Activated CD4-positive, alpha-beta T cell treated with anti-CD3 and anti-CD28 coated beads, Interleukin-2, amount 10 ng/mL, durations not matched to agents 24 days and 14 days (primary cell): ENCODE results near the gene GRP. TPM values are rescaled to one million over a fixed set of nuclear protein-coding genes. Genes with fewer than 3 reads are reported as not detected.
"Not testable (repeated sequence)": the region's sequence is repeated elsewhere in the genome, so short reads cannot be mapped to it uniquely, and the experiment has no call there.

ENCODE experiments used
- DNase-seq: peaks from one replicate; pipeline ENCODE4 v3.0.0; 2022
- H3K27ac Mint-ChIP-seq: one replicate; pipeline ENCODE4 v1.8.0; 2022; ENCODE audit warnings: mild to moderate bottlenecking, mixed read lengths
- H3K27me3 Mint-ChIP-seq: one replicate; pipeline ENCODE4 v1.8.0; 2022; ENCODE audit warnings: mixed read lengths
- H3K36me3 Mint-ChIP-seq: one replicate; pipeline ENCODE4 v1.8.0; 2022; ENCODE audit warnings: low read depth, mild to moderate bottlenecking, mixed read lengths
- H3K4me1 Mint-ChIP-seq: one replicate; pipeline ENCODE4 v1.8.0; 2021; ENCODE audit warnings: mixed read lengths
- H3K4me3 Mint-ChIP-seq: one replicate; pipeline ENCODE4 v1.8.0; 2022; ENCODE audit warnings: mild to moderate bottlenecking, moderate library complexity, mixed read lengths
- H3K9me3 Mint-ChIP-seq: one replicate; pipeline ENCODE4 v1.8.0; 2021; ENCODE audit warnings: mixed read lengths
- intact Hi-C: fragments of 100-400 bp; cut with micrococcal nuclease; formaldehyde crosslinking; loops from one replicate; pipeline ENCODE4 v1.15.1; 2023
- total RNA-seq: library from RNA; stranded (reverse); gene quantifications from 2 replicates; pipeline ENCODE4 v1.2.3, GENCODE V29; 2022

GRP gene
- total RNA-seq, 1 donor from 2014 or later = not detected

DNA sequence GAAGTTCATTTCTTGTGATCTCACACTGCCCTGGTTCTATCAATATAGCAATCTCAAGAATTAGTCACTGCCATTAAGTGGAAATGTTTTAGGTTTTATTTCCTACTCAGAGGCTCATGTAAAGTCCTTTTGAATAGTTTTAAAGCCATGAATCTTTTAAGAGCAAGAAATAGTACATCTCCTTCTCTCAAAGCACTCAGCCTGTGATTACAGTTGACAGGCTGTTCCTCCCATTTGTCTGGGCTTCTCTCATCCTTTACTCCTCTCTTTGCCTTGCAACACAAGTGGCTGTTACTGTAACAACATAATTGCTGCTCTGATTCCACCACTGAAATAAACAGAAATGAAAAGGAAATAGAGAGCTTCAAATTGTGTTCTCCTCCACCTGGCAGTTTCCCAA is 18.4 kb downstream of the GRP start:
- DNase-seq = no peak
- Mint-ChIP-seq H3K9me3 (no peaks in the 10 kb centered on the region), H3K27ac (no peak overlapping the region), H3K4me3 (no peak overlapping the region), H3K4me1 (no peaks in the 10 kb centered on the region), H3K36me3 (no peaks in the 10 kb centered on the region), H3K27me3 (peaks cover 3% of the 10 kb centered on the region)
- intact Hi-C loops = no loop called here

DNA sequence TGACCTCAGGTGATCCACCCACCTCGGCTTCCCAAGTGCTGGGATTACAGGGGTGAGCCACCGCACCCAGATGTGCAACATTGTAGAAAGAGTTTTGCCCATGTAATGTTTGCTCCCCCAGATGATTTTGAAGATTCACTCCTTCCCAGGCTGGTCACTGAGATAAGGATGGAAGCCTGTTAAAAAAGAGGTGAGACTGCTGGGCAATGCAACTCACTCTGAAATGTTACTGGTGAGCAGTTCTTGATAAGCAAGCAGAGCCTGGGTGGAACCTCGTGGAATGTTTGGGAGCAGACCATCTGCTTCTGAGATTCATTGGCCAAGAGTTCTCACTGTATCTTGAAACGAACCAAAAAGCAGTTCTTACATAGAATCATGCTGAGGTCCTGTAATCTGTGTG is 19.7 kb downstream of the GRP start:
- H3K4me1 Mint-ChIP-seq = no peaks in the 10 kb centered on the region
- H3K9me3 Mint-ChIP-seq = no peaks in the 10 kb centered on the region
- no peak overlapping the region for H3K4me3 Mint-ChIP-seq
- peaks cover 14% of the 10 kb centered on the region for H3K27me3 Mint-ChIP-seq
- intact Hi-C loops = no loop called here
- H3K27ac Mint-ChIP-seq = no peak overlapping the region
- no peaks in the 10 kb centered on the region for H3K36me3 Mint-ChIP-seq
- no peak for DNase-seq

DNA sequence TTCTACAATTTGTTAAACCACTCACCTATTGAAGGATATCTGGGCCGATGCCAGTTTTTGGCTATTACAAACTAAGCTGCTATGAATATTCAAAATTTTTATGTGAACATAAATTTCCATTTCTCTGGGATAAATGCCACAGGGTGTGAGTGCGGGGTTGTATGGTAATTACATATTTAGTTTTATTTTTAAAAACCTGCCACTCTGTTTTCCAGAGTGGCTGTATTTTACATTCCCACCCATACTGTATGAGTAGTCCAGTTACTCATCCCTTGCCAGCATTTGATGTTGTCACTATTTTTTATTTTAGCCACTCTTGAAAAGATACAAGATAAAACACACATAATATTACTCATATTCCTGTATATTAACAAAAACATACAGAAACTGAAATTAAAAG is 22.9 kb downstream of the GRP start:
- DNase-seq = no peak
- no peaks in the 10 kb centered on the region for H3K36me3 Mint-ChIP-seq
- H3K27me3 Mint-ChIP-seq = peaks cover 35% of the 10 kb centered on the region
- no peak overlapping the region for H3K4me3 Mint-ChIP-seq
- no peak overlapping the region for H3K27ac Mint-ChIP-seq
- intact Hi-C loops = no loop called here
- no peaks in the 10 kb centered on the region for H3K9me3 Mint-ChIP-seq
- H3K4me1 Mint-ChIP-seq = no peaks in the 10 kb centered on the region

DNA sequence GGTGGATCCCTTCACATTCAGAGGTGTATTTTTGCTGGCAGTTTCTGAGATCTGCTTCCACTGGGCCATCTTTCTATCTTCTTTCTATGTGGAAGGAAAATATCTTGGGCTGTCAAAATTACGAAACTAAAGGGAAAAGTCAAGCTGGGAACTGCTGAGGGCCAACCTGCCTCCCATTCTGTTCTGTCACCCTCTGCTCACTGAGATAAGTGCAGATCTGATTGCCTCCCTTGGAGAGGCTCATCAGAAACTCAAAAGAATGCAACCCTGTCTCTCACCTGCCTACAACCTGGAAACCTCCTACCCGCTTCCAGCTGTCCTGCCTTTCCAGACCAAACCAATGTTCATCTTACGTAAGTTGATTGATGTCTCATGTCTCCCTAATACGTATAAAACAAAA is 26.8 kb downstream of the GRP start:
- H3K27me3 Mint-ChIP-seq = peaks cover 49% of the 10 kb centered on the region
- no peak for DNase-seq

DNA sequence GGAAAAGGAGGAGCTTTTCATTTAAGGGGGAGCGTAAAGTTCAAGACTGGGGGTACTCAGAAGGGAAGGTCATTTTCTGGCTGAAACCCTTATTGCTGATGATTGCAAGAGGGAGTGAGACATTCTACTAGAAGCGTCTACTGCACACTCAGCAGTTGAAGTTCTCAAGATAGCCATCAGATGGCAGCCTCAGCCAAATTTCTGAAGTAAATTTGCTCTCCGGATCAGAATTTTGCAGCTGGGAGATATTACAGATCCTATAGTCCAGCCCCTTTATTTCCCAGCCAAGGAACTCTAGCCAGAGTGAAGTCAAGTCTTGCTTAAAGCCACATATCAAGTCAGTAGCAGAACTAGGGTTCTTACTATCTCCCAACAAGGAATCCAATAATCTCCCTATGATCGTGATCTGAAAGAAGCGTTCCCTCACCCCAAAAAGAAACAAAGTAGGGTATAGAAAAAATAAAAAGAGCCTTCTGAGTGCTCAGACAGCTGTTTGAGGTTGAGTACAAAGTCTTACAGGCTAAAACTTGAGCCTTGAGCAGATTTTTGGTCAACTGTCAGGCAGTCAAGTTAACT is 29.3 kb downstream of the GRP start:
- Mint-ChIP-seq H3K9me3 (no peaks in the 10 kb centered on the region), H3K4me3 (no peak overlapping the region), H3K27ac (no peak overlapping the region), H3K27me3 (peaks cover 47% of the 10 kb centered on the region), H3K36me3 (no peaks in the 10 kb centered on the region), H3K4me1 (peaks cover 1% of the 10 kb centered on the region)
- peak; percentile 80 for DNase-seq
- intact Hi-C loops = loop anchor here (1.0 to 2.0 kb wide), 2 partner anchors 59 to 154 kb away; no protein-coding TSS in a partner anchor

More for the DNA sequence above, 26.8 kb downstream of the GRP start:
- Mint-ChIP-seq H3K4me3 (no peak overlapping the region), H3K9me3 (no peaks in the 10 kb centered on the region), H3K4me1 (peaks cover 1% of the 10 kb centered on the region), H3K27ac (no peak overlapping the region), H3K36me3 (no peaks in the 10 kb centered on the region)
- intact Hi-C loops = no loop called here

DNA sequence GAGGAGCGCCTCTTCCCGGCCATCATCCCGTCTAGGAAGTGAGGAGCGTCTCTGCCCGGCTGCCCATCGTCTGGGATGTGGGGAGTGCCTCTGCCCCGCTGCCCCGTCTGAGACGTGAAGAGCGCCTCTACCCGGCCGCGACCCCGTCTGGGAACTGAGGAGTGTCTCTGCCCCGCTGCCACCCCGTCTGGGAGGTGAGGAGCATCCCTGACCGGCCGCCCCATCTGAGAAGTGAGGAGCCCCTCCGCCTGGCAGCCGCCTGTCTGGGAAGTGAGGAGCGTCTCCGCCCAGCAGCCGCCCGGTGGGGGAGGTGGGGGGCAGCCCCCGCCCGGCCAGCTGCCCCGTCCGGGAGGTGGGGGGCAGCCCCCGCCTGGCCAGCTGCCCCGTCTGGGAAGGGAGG is 35.5 kb downstream of the GRP start:
- H3K9me3 Mint-ChIP-seq, DNase-seq, H3K36me3 Mint-ChIP-seq, H3K4me3 Mint-ChIP-seq, H3K27ac Mint-ChIP-seq, H3K4me1 Mint-ChIP-seq, intact Hi-C loops: not testable (repeated sequence)
- peaks cover 23% of the 10 kb centered on the region for H3K27me3 Mint-ChIP-seq

DNA sequence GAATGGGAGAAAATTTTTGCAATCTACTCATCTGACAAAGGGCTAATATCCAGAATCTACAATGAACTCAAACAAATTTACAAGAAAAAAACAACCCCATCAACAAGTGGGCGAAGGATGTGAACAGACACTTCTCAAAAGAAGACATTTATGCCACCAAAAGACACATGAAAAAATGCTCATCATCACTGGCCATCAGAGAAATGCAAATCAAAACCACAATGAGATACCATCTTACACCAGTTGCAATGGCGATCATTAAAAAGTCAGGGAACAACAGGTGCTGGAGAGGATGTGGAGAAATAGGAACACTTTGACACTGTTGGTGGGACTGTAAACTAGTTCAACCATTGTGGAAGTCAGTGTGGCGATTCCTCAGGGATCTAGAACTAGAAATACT is 41.9 kb downstream of the GRP start:
- H3K4me3 Mint-ChIP-seq, H3K9me3 Mint-ChIP-seq, H3K27ac Mint-ChIP-seq, H3K4me1 Mint-ChIP-seq, DNase-seq, H3K36me3 Mint-ChIP-seq: not testable (repeated sequence)
- H3K27me3 Mint-ChIP-seq = peaks cover 64% of the 10 kb centered on the region
- intact Hi-C loops = loop anchor here (10.0 kb wide), 1 partner anchor 433 kb away; the partner anchor contains the start of gene CCBE1

DNA sequence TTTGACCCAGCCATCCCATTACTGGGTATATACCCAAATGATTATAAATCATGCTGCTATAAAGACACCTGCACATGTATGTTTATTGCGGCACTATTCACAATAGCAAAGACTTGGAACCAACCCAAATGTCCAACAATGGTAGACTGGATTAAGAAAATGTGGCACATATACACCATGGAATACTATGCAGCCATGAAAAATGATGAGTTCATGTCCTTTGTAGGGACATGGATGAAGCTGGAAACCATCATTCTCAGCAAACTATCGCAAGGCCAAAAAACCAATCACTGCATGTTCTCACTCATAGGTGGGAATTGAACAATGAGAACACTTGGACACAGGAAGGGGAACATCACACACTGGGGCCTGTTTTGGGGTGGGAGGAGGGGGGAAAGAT is 42.3 kb downstream of the GRP start:
- H3K4me1 Mint-ChIP-seq, H3K4me3 Mint-ChIP-seq, H3K27ac Mint-ChIP-seq, DNase-seq, H3K9me3 Mint-ChIP-seq, H3K36me3 Mint-ChIP-seq: not testable (repeated sequence)
- intact Hi-C loops = loop anchor here (10.0 kb wide), 1 partner anchor 433 kb away; the partner anchor contains the start of gene CCBE1
- peaks cover 68% of the 10 kb centered on the region for H3K27me3 Mint-ChIP-seq

DNA sequence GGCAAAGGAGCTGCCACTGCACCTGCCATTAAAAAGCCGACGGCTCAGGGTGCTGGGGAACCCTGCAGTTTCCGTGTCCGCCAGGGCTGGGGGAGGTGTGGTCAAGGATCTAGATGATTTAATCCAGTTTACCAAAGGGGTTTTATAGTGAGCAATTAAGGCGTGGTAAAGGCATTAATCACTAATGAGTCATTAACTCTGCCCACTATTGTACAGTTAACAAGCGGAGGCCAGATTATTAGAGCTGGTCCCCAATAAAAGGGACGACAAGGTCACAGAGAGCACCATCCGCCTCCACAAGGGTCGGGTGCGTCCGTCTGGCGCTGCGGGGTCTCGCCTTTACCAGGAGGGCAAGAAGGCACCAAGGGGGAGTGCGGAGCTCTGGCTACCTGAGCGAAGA is 43.7 kb downstream of the GRP start:
- intact Hi-C loops = loop anchor here (10.0 kb wide), 1 partner anchor 431 kb away; the partner anchor contains the start of gene CCBE1
- Mint-ChIP-seq H3K27me3 (peaks cover 80% of the 10 kb centered on the region), H3K4me3 (peak overlapping the region; percentile 50), H3K27ac (no peak overlapping the region), H3K9me3 (peaks cover 4% of the 10 kb centered on the region), H3K4me1 (peaks cover 12% of the 10 kb centered on the region), H3K36me3 (no peaks in the 10 kb centered on the region)
- no peak for DNase-seq

DNA sequence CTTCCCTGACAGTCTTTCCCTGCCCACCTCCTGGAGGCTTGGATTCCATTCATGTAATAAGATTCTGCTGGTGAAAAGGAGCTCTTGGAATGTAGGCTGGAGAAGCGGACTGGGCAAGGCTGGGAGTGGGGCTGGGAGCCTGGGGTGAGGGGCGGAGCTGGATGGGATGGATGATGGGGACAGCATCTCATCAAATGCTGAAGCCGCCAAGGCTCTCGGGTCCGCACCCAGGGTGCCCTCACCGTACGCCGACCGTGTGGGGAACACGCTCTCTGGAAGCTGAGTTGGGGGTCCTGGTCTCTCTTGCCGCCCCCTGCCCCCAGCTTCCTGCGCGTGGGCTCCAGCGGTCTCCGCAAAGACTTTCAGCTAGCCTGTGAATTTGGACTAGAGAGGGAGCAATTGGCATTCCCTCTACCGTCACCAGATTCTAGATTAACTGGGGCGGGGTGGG is 44.2 kb downstream of the GRP start:
- H3K27me3 Mint-ChIP-seq = peaks cover 77% of the 10 kb centered on the region
- H3K27ac Mint-ChIP-seq = no peak overlapping the region
- H3K4me1 Mint-ChIP-seq = peaks cover 13% of the 10 kb centered on the region
- H3K4me3 Mint-ChIP-seq = no peak overlapping the region
- DNase-seq = no peak
- no peaks in the 10 kb centered on the region for H3K36me3 Mint-ChIP-seq
- H3K9me3 Mint-ChIP-seq = peaks cover 4% of the 10 kb centered on the region
- intact Hi-C loops = loop anchor here (10.0 kb wide), 1 partner anchor 431 kb away; the partner anchor contains the start of gene CCBE1

DNA sequence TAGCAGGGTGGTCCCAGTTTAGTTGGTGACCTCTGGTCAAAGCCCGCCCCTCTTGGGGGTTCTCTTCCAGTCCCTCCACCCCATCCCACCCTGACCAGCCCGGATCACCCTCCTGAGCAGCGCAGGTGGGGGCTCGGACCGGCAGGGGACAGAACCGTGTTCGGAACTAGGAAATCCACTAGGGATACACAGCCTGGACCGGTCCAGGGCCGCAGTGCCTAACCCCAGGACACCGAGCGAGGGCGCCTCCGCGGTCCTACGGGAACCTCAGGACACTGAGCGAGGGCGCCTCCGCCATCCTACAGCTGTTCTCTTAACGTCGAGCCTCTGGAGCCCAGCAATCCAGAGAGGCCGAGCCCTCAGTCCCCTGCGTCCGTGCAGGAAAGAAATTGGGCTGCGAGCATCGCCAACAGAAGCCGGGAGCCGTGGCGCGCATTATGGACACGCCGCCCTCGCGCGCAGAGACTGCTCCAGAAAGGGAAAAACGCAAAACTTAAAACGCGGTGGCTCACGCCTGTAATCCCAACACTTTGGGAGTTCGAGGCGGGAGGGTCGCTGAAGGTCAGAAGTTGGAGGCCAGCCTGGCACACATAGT is 44.8 kb downstream of the GRP start:
- no peak overlapping the region for H3K27ac Mint-ChIP-seq
- no peak for DNase-seq
- intact Hi-C loops = loop anchor here (5.0 to 10.0 kb wide), 2 partner anchors 138 to 430 kb away; partner anchors contain the start of gene CCBE1
- H3K27me3 Mint-ChIP-seq = peaks cover 76% of the 10 kb centered on the region
- H3K4me1 Mint-ChIP-seq = peaks cover 17% of the 10 kb centered on the region
- peaks cover 4% of the 10 kb centered on the region for H3K9me3 Mint-ChIP-seq
- H3K4me3 Mint-ChIP-seq = peak overlapping the region; percentile 73
- H3K36me3 Mint-ChIP-seq = no peaks in the 10 kb centered on the region

DNA sequence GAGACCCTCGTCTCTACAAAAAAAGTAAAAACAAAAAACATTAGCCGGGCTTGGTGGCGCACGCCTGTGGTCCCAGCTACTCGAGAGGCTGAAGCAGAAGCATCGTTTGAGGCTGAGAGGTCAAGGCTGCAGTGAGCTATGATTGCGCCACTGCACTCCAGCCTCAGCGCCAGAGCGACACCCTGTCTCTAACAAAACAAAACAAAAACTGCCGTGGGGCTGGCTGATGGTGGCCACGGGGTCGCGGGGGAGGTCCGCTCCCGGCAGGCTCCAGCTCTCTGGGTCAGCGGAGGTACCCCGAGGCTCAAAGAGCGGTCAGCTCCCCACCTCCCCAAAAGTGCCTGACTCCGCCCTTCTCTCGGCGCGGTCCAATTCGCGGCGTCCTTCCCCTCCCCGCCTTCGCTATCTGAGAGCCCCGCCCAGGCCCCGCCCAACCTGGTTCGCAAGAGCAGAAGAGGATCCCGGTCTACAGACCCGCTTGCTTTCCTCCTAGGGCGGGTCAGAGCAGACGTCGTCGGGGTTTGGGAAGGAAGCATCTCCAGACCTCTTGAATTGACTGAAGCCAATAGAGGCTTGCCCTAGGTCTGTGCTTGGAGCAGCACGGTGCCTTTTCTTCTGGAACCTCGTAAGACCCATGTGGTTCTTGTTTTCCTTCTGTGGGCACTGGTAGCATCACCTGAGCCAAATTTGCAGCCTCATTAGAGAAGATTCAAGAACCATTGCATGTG is 45.5 kb downstream of the GRP start:
- H3K4me3 Mint-ChIP-seq = peak overlapping the region; percentile 73
- H3K36me3 Mint-ChIP-seq = no peaks in the 10 kb centered on the region
- peak; percentile 79 for DNase-seq
- H3K27me3 Mint-ChIP-seq = peaks cover 79% of the 10 kb centered on the region
- peaks cover 4% of the 10 kb centered on the region for H3K9me3 Mint-ChIP-seq
- peaks cover 18% of the 10 kb centered on the region for H3K4me1 Mint-ChIP-seq
- H3K27ac Mint-ChIP-seq = no peak overlapping the region
- intact Hi-C loops = loop anchor here (5.0 to 10.0 kb wide), 2 partner anchors 137 to 429 kb away; partner anchors contain the start of gene CCBE1

DNA sequence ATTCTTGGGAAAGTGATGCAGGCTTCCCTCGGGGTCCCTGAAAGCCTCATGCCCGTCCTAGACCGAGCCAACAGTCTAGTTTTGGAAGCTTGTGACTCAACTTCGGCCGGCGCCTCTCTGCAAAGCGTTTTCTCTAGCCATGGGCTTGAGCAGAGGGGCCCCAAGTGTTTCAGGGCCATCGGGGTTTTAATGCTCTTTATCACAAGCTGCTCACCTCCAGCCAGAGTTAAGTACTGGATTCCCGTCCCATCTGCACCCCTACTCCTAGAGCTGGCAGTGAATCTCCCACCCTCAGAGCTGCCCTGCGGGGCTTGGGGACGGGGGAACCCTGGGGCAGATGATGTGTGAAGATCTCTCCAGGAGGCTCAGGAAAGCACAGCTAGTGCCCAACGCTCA is 46.0 kb downstream of the GRP start:
- peak overlapping the region; percentile 0 for H3K4me3 Mint-ChIP-seq
- H3K36me3 Mint-ChIP-seq = no peaks in the 10 kb centered on the region
- H3K4me1 Mint-ChIP-seq = peaks cover 18% of the 10 kb centered on the region
- no peak for DNase-seq
- peaks cover 79% of the 10 kb centered on the region for H3K27me3 Mint-ChIP-seq
- intact Hi-C loops = loop anchor here (5.0 to 10.0 kb wide), 2 partner anchors 136 to 429 kb away; partner anchors contain the start of gene CCBE1
- H3K9me3 Mint-ChIP-seq = peaks cover 4% of the 10 kb centered on the region
- H3K27ac Mint-ChIP-seq = no peak overlapping the region

DNA sequence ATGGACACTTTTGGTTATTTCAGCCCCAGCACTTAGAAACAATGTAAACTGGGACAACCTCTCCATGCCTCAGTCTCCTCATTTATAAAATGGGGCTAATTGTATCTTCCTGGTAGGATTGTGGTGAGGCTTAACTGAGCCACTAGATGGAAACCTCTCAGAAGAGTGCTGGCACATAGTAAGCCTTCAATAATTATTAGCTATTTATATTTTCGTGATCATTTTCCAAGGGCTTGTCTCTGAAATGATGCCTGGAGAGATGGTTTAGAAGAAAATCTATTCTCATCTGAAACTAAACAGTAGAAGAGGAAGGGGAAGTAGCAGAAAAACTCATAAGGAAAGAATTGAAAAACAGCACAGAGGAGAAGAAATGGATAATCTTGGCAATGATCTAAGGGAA is 46.5 kb downstream of the GRP start:
- H3K4me3 Mint-ChIP-seq = peak overlapping the region; percentile 0
- DNase-seq = no peak
- H3K36me3 Mint-ChIP-seq = no peaks in the 10 kb centered on the region
- intact Hi-C loops = loop anchor here (5.0 to 10.0 kb wide), 2 partner anchors 136 to 428 kb away; partner anchors contain the start of gene CCBE1
- H3K27ac Mint-ChIP-seq = no peak overlapping the region
- peaks cover 83% of the 10 kb centered on the region for H3K27me3 Mint-ChIP-seq
- H3K4me1 Mint-ChIP-seq = peaks cover 18% of the 10 kb centered on the region
- H3K9me3 Mint-ChIP-seq = peaks cover 4% of the 10 kb centered on the region
